PC-3 (cell line): Measurements from ENCODE around the gene ARL10. TPM values are rescaled to one million over a fixed set of nuclear protein-coding genes. Genes with fewer than 3 reads are reported as not detected.
A peak's percentile ranks its signal among the peaks of the same experiment; 100 is the strongest.

Experiments used
- ATAC-seq: fragments of 200-7000 bp; cut with Tn5 transposase; 2 replicates; pipeline ENCODE4 v1.9.1; 2020; ENCODE audit warnings: mild to moderate bottlenecking, moderate library complexity
- BruUV-seq: library from RNA; stranded (reverse); fragments of 400-500 nt; replicated peaks from 2 replicates; lab custom pipeline; 2021; lab: Mats Ljungman, UMichigan
- CTCF ChIA-PET: fragments of 300-600 bp; sonication (Branson Sonifier 250); formaldehyde crosslinking; loops from one replicate; lab custom pipeline; 2022; ENCODE audit warnings: antibody characterized with exemption; lab: Charles Lee
- POLR2A ChIA-PET: fragments of 300-600 bp; sonication (Branson Sonifier 250); formaldehyde crosslinking; loops from one replicate; lab custom pipeline; 2022; ENCODE audit warnings: antibody characterized with exemption; ENCODE audit not compliant: unreplicated experiment; lab: Charles Lee
- DNase-seq: peaks from one replicate; pipeline ENCODE4 v3.0.0-alpha.2; 2015
- H2AFZ ChIP-seq: fragments of 300-600 bp; sonication (generic); 2 replicates; pipeline ENCODE4 v1.6.0; 2016; ENCODE audit warnings: antibody characterized with exemption, low read length
- H3F3A ChIP-seq: fragments of 300-600 bp; sonication (generic); one replicate; pipeline ENCODE4 v1.6.0; 2017; ENCODE audit warnings: antibody characterized with exemption, low read length, control low read depth, mild to moderate bottlenecking; ENCODE audit not compliant: unreplicated experiment
- H3K27ac ChIP-seq: fragments of 300-600 bp; sonication (generic); 2 replicates; pipeline ENCODE4 v1.5.1; 2016; ENCODE audit warnings: mild to moderate bottlenecking, low read length
- H3K27me3 ChIP-seq: fragments of 300-600 bp; sonication (generic); 2 replicates; pipeline ENCODE4 v1.6.1; 2016; ENCODE audit warnings: low read length, mixed read lengths
- H3K36me3 ChIP-seq: fragments of 300-600 bp; sonication (generic); 2 replicates; pipeline ENCODE4 v1.6.1; 2016; ENCODE audit warnings: low read depth, mixed run types, low read length, mixed read lengths
- H3K4me1 ChIP-seq: fragments of 300-600 bp; sonication (generic); 2 replicates; pipeline ENCODE4 v1.5.1; 2016; ENCODE audit warnings: low read length; ENCODE audit not compliant: insufficient read depth
- H3K4me2 ChIP-seq: fragments of 300-600 bp; sonication (generic); 2 replicates; pipeline ENCODE4 v1.6.0; 2016; ENCODE audit warnings: low read length
- H3K4me3 ChIP-seq: fragments of 300-600 bp; sonication (generic); 2 replicates; pipeline ENCODE4 v1.5.1; 2016; ENCODE audit warnings: mild to moderate bottlenecking, low read length, mixed read lengths
- H3K79me2 ChIP-seq: fragments of 300-600 bp; sonication (generic); 2 replicates; pipeline ENCODE4 v1.6.1; 2017; ENCODE audit warnings: low read length, mixed read lengths
- H3K9ac ChIP-seq: fragments of 300-600 bp; sonication (generic); 2 replicates; pipeline ENCODE4 v1.6.0; 2016; ENCODE audit warnings: mild to moderate bottlenecking, low read length
- H3K9me2 ChIP-seq: fragments of 300-600 bp; sonication (generic); replicated peaks from 2 replicates; pipeline ENCODE4 v1.6.1; 2016; ENCODE audit warnings: mixed run types, low read length, mixed read lengths
- H3K9me3 ChIP-seq: fragments of 300-600 bp; sonication (generic); 2 replicates; pipeline ENCODE4 v1.6.1; 2016; ENCODE audit warnings: low read length, mixed read lengths
- H4K20me1 ChIP-seq: fragments of 300-600 bp; sonication (generic); 2 replicates; pipeline ENCODE4 v1.6.1; 2016; ENCODE audit warnings: low read length, mixed read lengths
- CTCF ChIP-seq: fragments of 300-600 bp; sonication (generic); conservative IDR thresholded peaks from 2 replicates; pipeline ENCODE4 v1.5.1; 2017; ENCODE audit warnings: antibody characterized with exemption, low read depth, mild to moderate bottlenecking, low read length
- EZH2 ChIP-seq: fragments of 300-600 bp; sonication (generic); IDR thresholded peaks from one replicate; pipeline ENCODE4 v1.6.1; 2017; ENCODE audit warnings: antibody characterized with exemption, mild to moderate bottlenecking, low read length; ENCODE audit not compliant: unreplicated experiment
- EZH2phosphoT487 ChIP-seq: fragments of 300-600 bp; sonication (generic); IDR thresholded peaks from 2 replicates; pipeline ENCODE4 v1.6.1; 2018; ENCODE audit warnings: mild to moderate bottlenecking, antibody characterized with exemption, low read length, borderline replicate concordance
- intact Hi-C: fragments of 100-400 bp; cut with micrococcal nuclease; formaldehyde crosslinking; loops from 2 replicates; pipeline ENCODE4 v1.9.0; 2023
- total RNA-seq: library from RNA; depleted of rRNA; stranded (reverse); fragments of >200 nt; gene quantifications from 2 replicates; pipeline ENCODE4 v1.2.3, GENCODE V29; 2014

ARL10 gene
- total RNA-seq, 1 experiment from 2014 or later, result 0.15 TPM

GRCh38 chr5:176412517-176413254, 47.4 kb downstream of the ARL10 start:
- intact Hi-C loops, result no loop called here
- H3K9me3 ChIP-seq, result no peaks in the 10 kb centered on the region
- H3K9ac ChIP-seq, result no peak overlapping the region
- ATAC-seq (no peak), DNase-seq (no peak)
- peaks cover 6% of the 10 kb centered on the region; the same call in 1 of the 2 replicates for H3K36me3 ChIP-seq
- H3K79me2 ChIP-seq, result peaks cover 61% of the 10 kb centered on the region
- H3K4me2 ChIP-seq, result 0 out of 2 replicates have a peak overlapping the region, but pooled peaks have one; percentile 15
- H3K27ac ChIP-seq, result no peak overlapping the region
- H3K9me2 ChIP-seq, result no peaks in the 10 kb centered on the region
- H2AFZ ChIP-seq, result no peak overlapping the region
- peaks cover 16% of the 10 kb centered on the region; the same call in 1 of the 2 replicates for H4K20me1 ChIP-seq
- H3K4me1 ChIP-seq, result peaks cover 59% of the 10 kb centered on the region
- no peak for TF ChIP-seq EZH2
- TF ChIP-seq EZH2phosphoT487, result no peak
- no peak for TF ChIP-seq CTCF
- no peak overlapping the region for H3K4me3 ChIP-seq
- CTCF ChIA-PET, result no interaction called here
- no peaks in the 10 kb centered on the region for H3K27me3 ChIP-seq
- H3F3A ChIP-seq, result no peaks in the 10 kb centered on the region
- BruUV-seq, result no TSS peak
- POLR2A ChIA-PET, result no interaction called here

GRCh38 chr5:176413255-176413565, 47.9 kb downstream of the ARL10 start:
- Histone ChIP-seq H2AFZ (no peak overlapping the region), H3K27ac (no peak overlapping the region), H4K20me1 (peaks cover 16% of the 10 kb centered on the region; the same call in 1 of the 2 replicates), H3K27me3 (no peaks in the 10 kb centered on the region), H3F3A (no peaks in the 10 kb centered on the region), H3K9me3 (no peaks in the 10 kb centered on the region), H3K79me2 (peaks cover 61% of the 10 kb centered on the region), H3K9me2 (no peaks in the 10 kb centered on the region), H3K36me3 (peaks cover 6% of the 10 kb centered on the region; the same call in 1 of the 2 replicates), H3K4me2 (0 out of 2 replicates have a peak overlapping the region, but pooled peaks have one; percentile 15), H3K4me3 (no peak overlapping the region), H3K4me1 (peaks cover 65% of the 10 kb centered on the region), H3K9ac (no peak overlapping the region)
- intact Hi-C loops, result no loop called here
- no peak for DNase-seq
- no peak for ATAC-seq
- no TSS peak for BruUV-seq
- TF ChIP-seq EZH2phosphoT487 (no peak), CTCF (no peak), EZH2 (no peak)
- ChIA-PET POLR2A (no interaction called here), CTCF (no interaction called here)

- no peak for TF ChIP-seq CTCF
- TF ChIP-seq EZH2phosphoT487, result no peak
- TF ChIP-seq EZH2, result no peak
- Histone ChIP-seq H3K27ac (no peak overlapping the region), H3K9ac (no peak overlapping the region), H2AFZ (no peak overlapping the region), H3K9me2 (no peaks in the 10 kb centered on the region), H3K36me3 (peaks cover 6% of the 10 kb centered on the region; the same call in 1 of the 2 replicates), H3K9me3 (no peaks in the 10 kb centered on the region), H3K4me2 (peak overlapping the region; percentile 92), H3F3A (no peaks in the 10 kb centered on the region), H3K4me1 (peaks cover 70% of the 10 kb centered on the region), H4K20me1 (peaks cover 16% of the 10 kb centered on the region; the same call in 1 of the 2 replicates), H3K79me2 (peaks cover 61% of the 10 kb centered on the region), H3K4me3 (peak overlapping the region; percentile 94; the same call in 1 of the 2 replicates), H3K27me3 (no peaks in the 10 kb centered on the region)
- intact Hi-C loops, result loop anchor here (2.0 kb wide), 1 partner anchor 53 kb away; the partner anchor contains the start of gene KIAA1191
- POLR2A ChIA-PET, result no interaction called here
- ATAC-seq (no peak), DNase-seq (no peak)
- BruUV-seq, result no TSS peak
- CTCF ChIA-PET, result no interaction called here
Measured at GRCh38 chr5:176413709-176414191, 48.5 kb downstream of the ARL10 start.
